ENCODE data around the gene PSRC1. TPM values are rescaled to one million over a fixed set of nuclear protein-coding genes. Genes with fewer than 3 reads are reported as not detected.
A peak's percentile ranks its signal among the peaks of the same experiment; 100 is the strongest.

Gene PSRC1
- polyA plus RNA-seq (2013, experiment 1 of 2): 47.7 TPM
- 54.1 TPM for polyA plus RNA-seq (2013, experiment 2 of 2)

- peaks cover 29% of the 10 kb centered on the region for H3K36me3 ChIP-seq (ENCODE audit: insufficient read depth, low read length)
- peak within 1 kb of the TSS; percentile 95 for H3K27ac ChIP-seq (ENCODE audit: low read depth, low read length)
- no peaks in the 10 kb centered on the region for H3K9me3 ChIP-seq (ENCODE audit: insufficient read depth, low read depth, low read length)
- peak within 1 kb of the TSS; percentile 87 for H3K9ac ChIP-seq (ENCODE audit: low read depth, low read length)
- peaks cover 8% of the 10 kb centered on the region; the same call in 1 of the 2 replicates for H3K4me1 ChIP-seq (ENCODE audit: insufficient read depth, low read length)
- H3K27me3 ChIP-seq (ENCODE audit: insufficient read depth, low read length): no peaks in the 10 kb centered on the region
- peak within 1 kb of the TSS; percentile 93 for H3K4me3 ChIP-seq (ENCODE audit: low read length)
- WGBS: 3% methylated on average over 56 of the region's 56 CpGs
These were observed at the start of gene PSRC1 for GRCh38 chr1:109282952-109283747. TSS of gene PSRC1 (minus strand) at chr1:109283145.

GRCh38 chr1:109331113-109331512, 48.2 kb upstream of the PSRC1 start:
- no peak overlapping the region for H3K27ac ChIP-seq (ENCODE audit: low read depth, low read length)
- no peaks in the 10 kb centered on the region for H3K4me1 ChIP-seq (ENCODE audit: insufficient read depth, low read length)
- peaks cover 12% of the 10 kb centered on the region; the same call in 1 of the 2 replicates for H3K9me3 ChIP-seq (ENCODE audit: insufficient read depth, low read depth, low read length)
- H3K27me3 ChIP-seq (ENCODE audit: insufficient read depth, low read length): no peaks in the 10 kb centered on the region
- H3K4me3 ChIP-seq (ENCODE audit: low read length): no peak overlapping the region
- no peak overlapping the region for H3K9ac ChIP-seq (ENCODE audit: low read depth, low read length)
- peaks cover 88% of the 10 kb centered on the region for H3K36me3 ChIP-seq (ENCODE audit: insufficient read depth, low read length)

GRCh38 chr1:109327285-109327684, 44.3 kb upstream of the PSRC1 start:
- Histone ChIP-seq H3K4me1 (ENCODE audit: insufficient read depth, low read length) (no peaks in the 10 kb centered on the region), H3K4me3 (ENCODE audit: low read length) (no peak overlapping the region), H3K9ac (ENCODE audit: low read depth, low read length) (no peak overlapping the region), H3K9me3 (ENCODE audit: insufficient read depth, low read depth, low read length) (peaks cover 6% of the 10 kb centered on the region; the same call in 1 of the 2 replicates), H3K27me3 (ENCODE audit: insufficient read depth, low read length) (no peaks in the 10 kb centered on the region), H3K36me3 (ENCODE audit: insufficient read depth, low read length) (peaks cover 78% of the 10 kb centered on the region), H3K27ac (ENCODE audit: low read depth, low read length) (no peak overlapping the region)
- whole genome bisulfite sequencing: 88% methylated on average over 5 of the region's 5 CpGs

GRCh38 chr1:109322974-109323373, 40.0 kb upstream of the PSRC1 start:
- Histone ChIP-seq H3K9ac (ENCODE audit: low read depth, low read length) (no peak overlapping the region), H3K27ac (ENCODE audit: low read depth, low read length) (no peak overlapping the region), H3K4me3 (ENCODE audit: low read length) (no peak overlapping the region), H3K36me3 (ENCODE audit: insufficient read depth, low read length) (peaks cover 81% of the 10 kb centered on the region), H3K9me3 (ENCODE audit: insufficient read depth, low read depth, low read length) (no peaks in the 10 kb centered on the region), H3K4me1 (ENCODE audit: insufficient read depth, low read length) (peaks cover 7% of the 10 kb centered on the region; the same call in 1 of the 2 replicates), H3K27me3 (ENCODE audit: insufficient read depth, low read length) (no peaks in the 10 kb centered on the region)
- WGBS: 95% methylated on average over 6 of the region's 6 CpGs

GRCh38 chr1:109319114-109319513, 36.2 kb upstream of the PSRC1 start:
- Histone ChIP-seq H3K27me3 (ENCODE audit: insufficient read depth, low read length) (no peaks in the 10 kb centered on the region), H3K27ac (ENCODE audit: low read depth, low read length) (no peak overlapping the region), H3K4me3 (ENCODE audit: low read length) (no peak overlapping the region), H3K9ac (ENCODE audit: low read depth, low read length) (no peak overlapping the region), H3K36me3 (ENCODE audit: insufficient read depth, low read length) (peaks cover 89% of the 10 kb centered on the region), H3K9me3 (ENCODE audit: insufficient read depth, low read depth, low read length) (no peaks in the 10 kb centered on the region), H3K4me1 (ENCODE audit: insufficient read depth, low read length) (peaks cover 7% of the 10 kb centered on the region; the same call in 1 of the 2 replicates)
- 82% methylated on average over 3 of the region's 3 CpGs for WGBS

- Histone ChIP-seq H3K9me3 (ENCODE audit: insufficient read depth, low read depth, low read length) (no peaks in the 10 kb centered on the region), H3K4me3 (ENCODE audit: low read length) (no peak overlapping the region), H3K4me1 (ENCODE audit: insufficient read depth, low read length) (peaks cover 7% of the 10 kb centered on the region; the same call in 1 of the 2 replicates), H3K36me3 (ENCODE audit: insufficient read depth, low read length) (peaks cover 85% of the 10 kb centered on the region), H3K27ac (ENCODE audit: low read depth, low read length) (no peak overlapping the region), H3K27me3 (ENCODE audit: insufficient read depth, low read length) (no peaks in the 10 kb centered on the region), H3K9ac (ENCODE audit: low read depth, low read length) (no peak overlapping the region)
- WGBS: 93% methylated on average over 1 of the region's 1 CpG
These were observed 33.6 kb upstream of the PSRC1 start for GRCh38 chr1:109316506-109316905.

GRCh38 chr1:109315288-109315687, 32.3 kb upstream of the PSRC1 start:
- no peaks in the 10 kb centered on the region for H3K27me3 ChIP-seq (ENCODE audit: insufficient read depth, low read length)
- no peak overlapping the region for H3K27ac ChIP-seq (ENCODE audit: low read depth, low read length)
- H3K4me3 ChIP-seq (ENCODE audit: low read length): no peak overlapping the region
- H3K9me3 ChIP-seq (ENCODE audit: insufficient read depth, low read depth, low read length): no peaks in the 10 kb centered on the region
- 92% methylated on average over 4 of the region's 4 CpGs for WGBS
- no peak overlapping the region for H3K9ac ChIP-seq (ENCODE audit: low read depth, low read length)
- peaks cover 7% of the 10 kb centered on the region; the same call in 1 of the 2 replicates for H3K4me1 ChIP-seq (ENCODE audit: insufficient read depth, low read length)
- H3K36me3 ChIP-seq (ENCODE audit: insufficient read depth, low read length): peaks cover 73% of the 10 kb centered on the region

- Histone ChIP-seq H3K9me3 (ENCODE audit: insufficient read depth, low read depth, low read length) (no peaks in the 10 kb centered on the region), H3K4me1 (ENCODE audit: insufficient read depth, low read length) (peaks cover 7% of the 10 kb centered on the region; the same call in 1 of the 2 replicates), H3K36me3 (ENCODE audit: insufficient read depth, low read length) (peaks cover 69% of the 10 kb centered on the region), H3K27ac (ENCODE audit: low read depth, low read length) (no peak overlapping the region), H3K9ac (ENCODE audit: low read depth, low read length) (no peak overlapping the region), H3K4me3 (ENCODE audit: low read length) (no peak overlapping the region), H3K27me3 (ENCODE audit: insufficient read depth, low read length) (no peaks in the 10 kb centered on the region)
- WGBS: 95% methylated on average over 1 of the region's 1 CpG
These were observed 31.9 kb upstream of the PSRC1 start for GRCh38 chr1:109314795-109315194.

GRCh38 chr1:109312978-109313775, 30.2 kb upstream of the PSRC1 start:
- 88% methylated on average over 12 of the region's 12 CpGs for WGBS

GRCh38 chr1:109312246-109312645, 29.3 kb upstream of the PSRC1 start:
- no peaks in the 10 kb centered on the region for H3K9me3 ChIP-seq (ENCODE audit: insufficient read depth, low read depth, low read length)
- no peak overlapping the region for H3K27ac ChIP-seq (ENCODE audit: low read depth, low read length)
- H3K27me3 ChIP-seq (ENCODE audit: insufficient read depth, low read length): no peaks in the 10 kb centered on the region
- no peak overlapping the region for H3K9ac ChIP-seq (ENCODE audit: low read depth, low read length)
- no peak overlapping the region for H3K4me3 ChIP-seq (ENCODE audit: low read length)
- 100% methylated on average over 2 of the region's 2 CpGs for WGBS
- peaks cover 4% of the 10 kb centered on the region; the same call in 1 of the 2 replicates for H3K4me1 ChIP-seq (ENCODE audit: insufficient read depth, low read length)
- peaks cover 48% of the 10 kb centered on the region for H3K36me3 ChIP-seq (ENCODE audit: insufficient read depth, low read length)

More at GRCh38 chr1:109312978-109313775, 30.2 kb upstream of the PSRC1 start:
- no peak overlapping the region for H3K9ac ChIP-seq (ENCODE audit: low read depth, low read length)
- no peak overlapping the region for H3K27ac ChIP-seq (ENCODE audit: low read depth, low read length)
- peaks cover 57% of the 10 kb centered on the region for H3K36me3 ChIP-seq (ENCODE audit: insufficient read depth, low read length)
- no peaks in the 10 kb centered on the region for H3K9me3 ChIP-seq (ENCODE audit: insufficient read depth, low read depth, low read length)
- H3K4me3 ChIP-seq (ENCODE audit: low read length): no peak overlapping the region
- H3K4me1 ChIP-seq (ENCODE audit: insufficient read depth, low read length): no peaks in the 10 kb centered on the region; the same call in 1 of the 2 replicates
- no peaks in the 10 kb centered on the region for H3K27me3 ChIP-seq (ENCODE audit: insufficient read depth, low read length)

- Histone ChIP-seq H3K4me3 (ENCODE audit: low read length) (no peak overlapping the region), H3K36me3 (ENCODE audit: insufficient read depth, low read length) (peaks cover 24% of the 10 kb centered on the region), H3K9ac (ENCODE audit: low read depth, low read length) (no peak overlapping the region), H3K4me1 (ENCODE audit: insufficient read depth, low read length) (peaks cover 7% of the 10 kb centered on the region; the same call in 1 of the 2 replicates), H3K27ac (ENCODE audit: low read depth, low read length) (no peak overlapping the region), H3K9me3 (ENCODE audit: insufficient read depth, low read depth, low read length) (no peaks in the 10 kb centered on the region), H3K27me3 (ENCODE audit: insufficient read depth, low read length) (no peaks in the 10 kb centered on the region)
- 100% methylated on average over 2 of the region's 2 CpGs for WGBS
These were observed 26.4 kb upstream of the PSRC1 start for GRCh38 chr1:109309347-109309746.
